ENCODE results near the gene ARHGEF17. TPM values are rescaled to one million over a fixed set of nuclear protein-coding genes. Genes with fewer than 3 reads are reported as not detected.

The ARHGEF17 gene
- total and polyA plus RNA-seq, 2 of the 8 experiments (the other 6 are each of a cell fraction or from before 2014, with no cell fraction given) = 11.3 to 14.6 TPM

DNA sequence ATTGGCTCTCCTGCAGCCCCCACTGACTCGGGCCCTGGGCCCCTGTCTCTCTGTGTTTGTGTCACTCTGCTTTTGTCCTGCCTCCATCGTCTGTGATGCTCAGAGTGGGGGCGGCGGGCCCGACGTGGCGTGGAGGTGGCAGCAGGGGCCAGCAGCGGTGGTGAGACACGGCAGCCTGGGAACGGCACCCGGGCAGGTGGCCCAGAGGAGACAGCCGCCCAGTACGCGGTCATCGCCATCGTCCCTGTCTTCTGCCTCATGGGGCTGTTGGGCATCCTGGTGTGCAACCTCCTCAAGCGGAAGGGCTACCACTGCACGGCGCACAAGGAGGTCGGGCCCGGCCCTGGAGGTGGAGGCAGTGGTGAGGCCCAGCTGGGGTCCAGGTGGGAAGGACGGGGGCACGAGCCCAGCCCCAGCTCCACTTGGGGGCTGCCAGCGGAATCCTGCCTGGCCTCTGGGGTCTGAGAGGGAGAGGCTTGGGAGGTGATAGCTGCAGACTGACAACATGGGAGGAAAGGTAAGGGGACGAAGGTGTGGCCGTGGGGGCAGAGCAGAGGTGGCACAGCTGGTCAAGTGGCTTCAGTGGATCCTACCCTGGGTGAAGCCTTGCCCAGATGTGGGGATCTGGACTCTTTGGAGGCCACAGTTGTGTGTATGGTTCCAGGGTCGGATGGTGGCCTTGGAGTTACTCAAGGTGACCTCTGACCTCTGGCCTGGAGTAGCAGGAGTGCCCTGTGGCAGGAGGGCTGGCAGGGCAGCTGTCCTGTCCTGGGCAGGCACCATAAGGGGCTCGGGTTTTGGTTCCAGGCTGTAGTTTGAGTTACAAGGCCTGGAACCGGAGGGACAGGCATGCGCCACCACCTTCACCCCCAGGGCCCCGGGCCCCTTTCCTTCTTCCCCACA is 84.3 kb downstream of the ARHGEF17 start:
- no peak overlapping the region for H3K9ac ChIP-seq (replicated peaks in 1 of 4; ENCODE audit: extremely low read depth in 1 of 4, low read depth in 3 of 4, low read length in 3 of 4)
- no peak for FAIRE-seq
- H2BK12ac ChIP-seq (ENCODE audit: low read depth, low read length) = no peak overlapping the region
- no peak overlapping the region for H3K27ac ChIP-seq (ENCODE audit: low read depth, low read length)
- no peaks in the 10 kb centered on the region for H3K27me3 ChIP-seq (replicated peaks in 1 of 4; ENCODE audit: control insufficient read depth in 3 of 4, extremely low read depth in 1 of 4, insufficient read depth in 3 of 4, low read length in 3 of 4)
- no peak overlapping the region for H3K23ac ChIP-seq (ENCODE audit: insufficient read length)
- 0 out of 2 replicates have a peak overlapping the region, but pooled peaks have one; percentile 44 for H2BK5ac ChIP-seq (ENCODE audit: low read depth, low read length)
- no peak overlapping the region for H4K91ac ChIP-seq (replicated peaks; ENCODE audit: insufficient read length, low read length)
- H3K4ac ChIP-seq (replicated peaks; ENCODE audit: insufficient read length, low read depth, low read length) = no peak overlapping the region
- no peaks in the 10 kb centered on the region for H3K9me3 ChIP-seq (ENCODE audit: insufficient read depth in 2 of 2, low read depth in 1 of 2, low read length in 1 of 2)
- ChIA-PET POLR2A (ENCODE audit: partially characterized antibody) (interaction anchor here (1.7 kb wide), 1 partner anchor 41 kb away, joined by 4 read pairs; no protein-coding TSS in a partner anchor), CTCF (ENCODE audit: partially characterized antibody) (interaction anchor here (0.5 to 59.1 kb wide), 38 partner anchors 9 to 1323 kb away, joined by 3 to 1456 read pairs (median 5); no protein-coding TSS in a partner anchor)
- no peak overlapping the region for H3K18ac ChIP-seq (ENCODE audit: extremely low read depth, low read length)
- H4K20me1 ChIP-seq (replicated peaks in 1 of 2; ENCODE audit: control insufficient read depth in 1 of 2, insufficient read depth in 2 of 2, low read length in 2 of 2) = peaks cover 3 to 11% of the 10 kb centered on the region in 2 experiments
- H3K56ac ChIP-seq (replicated peaks; ENCODE audit: insufficient read length, low read depth, low read length) = no peak overlapping the region
- H2BK15ac ChIP-seq (ENCODE audit: low read length) = 0 out of 2 replicates have a peak overlapping the region, but pooled peaks have one; percentile 8
- H3K36me3 ChIP-seq (ENCODE audit: control insufficient read depth in 2 of 4, insufficient read depth in 4 of 4, low read length in 3 of 4) = no peaks in the 10 kb centered on the region
- H3K4me3 ChIP-seq (ENCODE audit: extremely low read depth in 1 of 4, insufficient read depth in 2 of 4, low read depth in 3 of 4, low read length in 4 of 4) = no peak overlapping the region
- no peak overlapping the region for H3K14ac ChIP-seq (ENCODE audit: insufficient read length)
- no peak overlapping the region for H2AK5ac ChIP-seq (ENCODE audit: low read depth, low read length)
- no peak overlapping the region for H2AFZ ChIP-seq (ENCODE audit: low read length)
- WGBS, 2 experiments (ENCODE audit: extremely low coverage in 1 of 2, insufficient coverage in 1 of 2, insufficient read length in 1 of 2, insufficient replicate concordance in 2 of 2, low coverage in 1 of 2, low lambda C conversion rate in 2 of 2, missing lambda C conversion rate in 1 of 2) = 92% methylated on average over 26 of the region's 31 CpGs; no CpG with 5 or more reads in 1 of the 2 experiments
- DNase-seq (ENCODE audit: low read depth in 1 of 2, low spot score in 2 of 2) = no peak
- H3K4me2 ChIP-seq (ENCODE audit: insufficient read depth in 1 of 2, low read depth in 2 of 2, low read length in 2 of 2) = no peak overlapping the region
- no peak overlapping the region for H2BK120ac ChIP-seq (replicated peaks; ENCODE audit: low read depth, low read length)
- no peaks in the 10 kb centered on the region for H3K79me2 ChIP-seq (ENCODE audit: control insufficient read depth in 1 of 2, insufficient read depth in 2 of 2, low read length in 2 of 2)
- H4K8ac ChIP-seq (ENCODE audit: extremely low read depth, insufficient read depth, low read length) = no peak overlapping the region; the same call in 1 of the 2 replicates
- no peaks in the 10 kb centered on the region for H3K79me1 ChIP-seq (ENCODE audit: low read depth, low read length)
- no peaks in the 10 kb centered on the region for H3K23me2 ChIP-seq (ENCODE audit: low read depth, low read length)
- peaks cover 0 to 2% (median 0%) of the 10 kb centered on the region in 4 experiments; a peak in 2 of 7 replicates for H3K4me1 ChIP-seq (replicated peaks in 1 of 4; ENCODE audit: control insufficient read depth in 3 of 4, insufficient read depth in 4 of 4, low read length in 3 of 4)
- no peak overlapping the region for H4K5ac ChIP-seq (ENCODE audit: insufficient read length, low read depth, low read length)
- no peak overlapping the region for H2BK20ac ChIP-seq (ENCODE audit: low read length)
- TF ChIP-seq RXRA (IDR thresholded peaks at IDR 0.05; ENCODE audit: insufficient read depth, low read depth, low read length) (no peak), RFX5 (IDR thresholded peaks at IDR 0.05; ENCODE audit: borderline replicate concordance, low read depth, low read length) (no peak), SAP30 (IDR thresholded peaks at IDR 0.05; ENCODE audit: insufficient read depth, insufficient replicate concordance, low read length) (no peak), TAF7 (optimal IDR thresholded peaks at IDR 0.05; ENCODE audit: borderline replicate concordance, low read depth, low read length) (no peak), CEBPB (IDR thresholded peaks at IDR 0.05; ENCODE audit: low read depth, low read length) (no peak), RNF2 (IDR thresholded peaks at IDR 0.05; ENCODE audit: borderline replicate concordance, low read depth, low read length, missing control alignments, poor library complexity, severe bottlenecking) (no peak), PHF8 (conservative IDR thresholded peaks at IDR 0.05; ENCODE audit: low read depth, low read length) (no peak), NANOG (IDR thresholded peaks at IDR 0.05; ENCODE audit: insufficient read depth, low read depth, low read length, poor library complexity, severe bottlenecking) (no peak), KDM5A (IDR thresholded peaks at IDR 0.05; ENCODE audit: low read length) (no peak), ASH2L (IDR thresholded peaks at IDR 0.05; ENCODE audit: low read length) (no peak), SIRT6 (IDR thresholded peaks at IDR 0.05; ENCODE audit: low read length) (no peak)

All from H1 (cell line).